ENCODE measurements around the gene SNRNP25. TPM values are rescaled to one million over a fixed set of nuclear protein-coding genes. Genes with fewer than 3 reads are reported as not detected.
A peak's percentile ranks its signal among the peaks of the same experiment; 100 is the strongest.

The SNRNP25 gene
- total and polyA plus RNA-seq, 9 of the 15 experiments (the other 6 are each of a cell fraction or from before 2014, with no cell fraction given): 59.0 to 176 (median 108) TPM

DNA sequence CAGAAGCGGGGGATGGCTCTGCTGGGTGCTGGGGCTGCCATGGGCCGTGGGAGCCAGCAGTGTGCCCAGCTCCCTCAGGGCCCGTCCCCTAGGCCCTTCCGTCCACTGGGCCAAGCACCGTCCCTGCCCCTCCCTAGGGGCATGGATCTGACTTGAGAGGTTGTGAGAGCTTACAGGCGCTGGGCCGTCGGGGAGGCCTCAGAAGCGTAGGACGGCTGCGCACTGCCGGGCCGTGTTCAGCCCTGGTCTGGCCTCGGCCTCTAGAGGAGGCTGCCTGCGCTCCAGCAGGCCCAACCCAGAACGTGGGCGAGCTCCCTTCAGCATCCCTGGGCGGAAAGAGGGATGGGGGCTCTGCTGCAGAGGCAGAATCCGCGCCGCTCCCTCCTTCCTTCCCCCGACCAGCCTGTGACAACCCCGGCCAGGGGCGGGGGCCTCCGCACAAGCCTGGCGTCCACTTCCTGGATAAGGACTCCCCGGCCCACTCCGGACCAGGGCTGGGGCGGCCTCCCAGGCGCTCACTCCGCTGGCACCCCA, 23.7 kb downstream of the SNRNP25 start:
- no peaks in the 10 kb centered on the region; the same call in 1 of the 2 replicates for H3K9me3 ChIP-seq (replicated peaks; ENCODE audit: control insufficient read depth, insufficient read depth, low read depth, low read length)
- peaks cover 21% of the 10 kb centered on the region; the same call in 2 of the 3 replicates for H3K36me3 ChIP-seq (ENCODE audit: control insufficient read depth, insufficient read depth, low read length)
- peaks cover 29% of the 10 kb centered on the region for H3K79me2 ChIP-seq (ENCODE audit: control insufficient read depth, insufficient read depth, low read length)
- H4K20me1 ChIP-seq (replicated peaks; ENCODE audit: control insufficient read depth, insufficient read depth, low read length): peaks cover 3% of the 10 kb centered on the region; the same call in 1 of the 2 replicates
- in situ Hi-C loops (cut with MboI) (no loop called here), intact Hi-C loops (cut with micrococcal nuclease) (no loop called here)
- FAIRE-seq (peak; percentile 68), DNase-seq (ENCODE audit: extremely low read depth in 1 of 4, low spot score in 3 of 4) (peak in 2 of 4 experiments; percentile 74 to 75), ATAC-seq (peak; percentile 67)
- H3K9ac ChIP-seq (ENCODE audit: insufficient read depth in 1 of 2, low read depth in 2 of 2, low read length in 2 of 2): peak overlapping the region; percentile 89 to 100
- peak overlapping the region; percentile 93 for H3K4me3 ChIP-seq
- peaks cover 32 to 72% of the 10 kb centered on the region in 2 experiments for H3K4me1 ChIP-seq (replicated peaks in 1 of 2; ENCODE audit: control insufficient read depth in 2 of 2, insufficient read depth in 2 of 2, low read length in 2 of 2)
- peaks cover 5% of the 10 kb centered on the region for H3K9me1 ChIP-seq (ENCODE audit: control insufficient read depth, insufficient read depth, low read length)
- no peaks in the 10 kb centered on the region for H3K27me3 ChIP-seq (ENCODE audit: control insufficient read depth in 2 of 2, insufficient read depth in 2 of 2, low read length in 2 of 2)
- POLR2A ChIA-PET: interaction anchor here (0.6 to 2.0 kb wide), 7 partner anchors 8 to 30 kb away, joined by 3 to 11 read pairs (median 4); no protein-coding TSS in a partner anchor
- 11% methylated on average over 23 of the region's 31 CpGs for WGBS (ENCODE audit: insufficient coverage, low coverage, missing lambda C conversion rate)
- peak overlapping the region; percentile 89 for H3K27ac ChIP-seq (ENCODE audit: extremely low read depth, low read depth, low read length)
- CTCF ChIA-PET (ENCODE audit: low intra/inter-chr PET ratio): interaction anchor here (1.0 to 2.0 kb wide), 2 partner anchors 19 to 20 kb away, joined by 3 to 9 read pairs; no protein-coding TSS in a partner anchor
- peak overlapping the region; percentile 88 for H3K4me2 ChIP-seq (ENCODE audit: insufficient read depth, low read length)
- TSS peak; percentile 76 for BruUV-seq (replicated peaks)
- peak overlapping the region; percentile 76 for H2AFZ ChIP-seq (ENCODE audit: low read depth, low read length)
- TF ChIP-seq SIN3A (IDR thresholded peaks at IDR 0.05; ENCODE audit: borderline replicate concordance in 2 of 2, control insufficient read depth in 1 of 2, low read depth in 2 of 2, low read length in 2 of 2) (peak in 1 of 2 experiments; percentile 71; a peak in 1 of 4 replicates), SRSF1 (IDR thresholded peaks at IDR 0.05; ENCODE audit: low read depth, low read length) (no peak), ZNF282 (CRISPR knock-in tag; IDR thresholded peaks at IDR 0.05) (0 out of 2 replicates have a peak, but pooled peaks have one; percentile 72), RB1 (IDR thresholded peaks at IDR 0.05; ENCODE audit: low read depth) (peak; percentile 34), ARID1B (IDR thresholded peaks at IDR 0.05) (no peak), BCOR (IDR thresholded peaks at IDR 0.05) (0 out of 2 replicates have a peak, but pooled peaks have one; percentile 18), FOS (IDR thresholded peaks at IDR 0.05; ENCODE audit: extremely low read depth, insufficient read length) (no peak), NFXL1 (CRISPR knock-in tag; IDR thresholded peaks at IDR 0.05) (no peak), NFIC (IDR thresholded peaks at IDR 0.05) (peak; percentile 54), PHF20 (IDR thresholded peaks at IDR 0.05; ENCODE audit: partially characterized antibody) (peak; percentile 11), MYBL2 (IDR thresholded peaks at IDR 0.05; ENCODE audit: low read depth) (no peak), MYBL2 (CRISPR knock-in tag; IDR thresholded peaks at IDR 0.05; ENCODE audit: borderline replicate concordance) (peak; percentile 66; the same call in 1 of the 2 replicates), RHOXF2B (CRISPR knock-in tag; conservative IDR thresholded peaks at IDR 0.05) (no peak), DIDO1 (tag; IDR thresholded peaks at IDR 0.05; ENCODE audit: low read depth) (no peak), RBM14 (IDR thresholded peaks at IDR 0.05; ENCODE audit: borderline replicate concordance, insufficient read depth, low read depth, low read length) (0 out of 2 replicates have a peak, but pooled peaks have one; percentile 8), POLR2B (IDR thresholded peaks at IDR 0.05; ENCODE audit: low read depth, partially characterized antibody) (no peak), EGR1 (conservative IDR thresholded peaks at IDR 0.05) (no peak), ZNF143 (CRISPR knock-in tag; IDR thresholded peaks at IDR 0.05) (no peak), BRF1 (IDR thresholded peaks at IDR 0.05; ENCODE audit: borderline replicate concordance, extremely low read depth, insufficient read length) (no peak)
- TF ChIP-seq, protein P1, sequence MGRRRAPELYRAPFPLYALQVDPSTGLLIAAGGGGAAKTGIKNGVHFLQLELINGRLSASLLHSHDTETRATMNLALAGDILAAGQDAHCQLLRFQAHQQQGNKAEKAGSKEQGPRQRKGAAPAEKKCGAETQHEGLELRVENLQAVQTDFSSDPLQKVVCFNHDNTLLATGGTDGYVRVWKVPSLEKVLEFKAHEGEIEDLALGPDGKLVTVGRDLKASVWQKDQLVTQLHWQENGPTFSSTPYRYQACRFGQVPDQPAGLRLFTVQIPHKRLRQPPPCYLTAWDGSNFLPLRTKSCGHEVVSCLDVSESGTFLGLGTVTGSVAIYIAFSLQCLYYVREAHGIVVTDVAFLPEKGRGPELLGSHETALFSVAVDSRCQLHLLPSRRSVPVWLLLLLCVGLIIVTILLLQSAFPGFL (CRISPR knock-in tag; IDR thresholded peaks at IDR 0.05): no peak
- TF ChIP-seq, protein P2, sequence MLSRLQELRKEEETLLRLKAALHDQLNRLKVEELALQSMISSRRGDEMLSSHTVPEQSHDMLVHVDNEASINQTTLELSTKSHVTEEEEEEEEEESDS (CRISPR knock-in tag; IDR thresholded peaks at IDR 0.05): no peak
